ENCODE data around the gene TULP1.

- TF ChIP-seq POLR2AphosphoS5 (IDR thresholded peaks at IDR 0.05; ENCODE audit: borderline replicate concordance, low read depth, low read length) (no peak), EZH2 (IDR thresholded peaks at IDR 0.05) (no peak)
Measured at GRCh38 chr6:35496036-35496840, 16.5 kb downstream of the TULP1 start.

All from SK-N-MC (cell line).